GM12878 (cell line): ENCODE results near the gene ARTN. TPM values are rescaled to one million over a fixed set of nuclear protein-coding genes. Genes with fewer than 3 reads are reported as not detected.

Source experiments
- ATAC-seq: fragments of 200-7000 bp; cut with Tn5 transposase; 3 replicates; pipeline ENCODE4 v1.9.1; 2020; ENCODE audit warnings: mild to moderate bottlenecking, moderate library complexity
- BruUV-seq: library from RNA; stranded (reverse); fragments of 400-500 nt; replicated peaks from 2 replicates; lab custom pipeline; 2021; lab: Mats Ljungman, UMichigan
- CTCF ChIA-PET: fragments of 300-600 bp; sonication (Branson Sonifier 250); formaldehyde crosslinking; extraction: SDS; loops from one replicate; lab custom pipeline; 2021; ENCODE audit warnings: inconsistent platforms; lab: Yijun Ruan, JAX
- POLR2A ChIA-PET: fragments of 350-600 bp; formaldehyde crosslinking; extraction: SDS; loops from one replicate; lab custom pipeline; 2021; ENCODE audit warnings: inconsistent platforms; lab: Charles Lee
- RAD21 ChIA-PET: fragments of 300-600 bp; sonication (Branson Sonifier 250); formaldehyde crosslinking; loops from one replicate; lab custom pipeline; 2023; ENCODE audit warnings: antibody characterized with exemption; ENCODE audit not compliant: unreplicated experiment; lab: Charles Lee
- SMC1A ChIA-PET: fragments of 300-600 bp; sonication (Branson Sonifier 250); formaldehyde crosslinking; loops from one replicate; lab custom pipeline; 2023; ENCODE audit not compliant: unreplicated experiment, uncharacterized antibody; lab: Charles Lee
- DNase-seq: peaks from one replicate; pipeline ENCODE4 v3.0.0-alpha.2; 2011; ENCODE audit warnings: low read depth, low spot score
- FAIRE-seq: peaks from 3 replicates; lab custom pipeline; 2011; peaks lifted over from hg19 to GRCh38; lab: Jason Lieb, UNC
- H2AFZ ChIP-seq: 2 replicates; pipeline ENCODE4 v1.6.0; 2011; ENCODE audit warnings: low read depth, low read length, control low read depth; ENCODE audit not compliant: control insufficient read depth
- H3K27ac ChIP-seq: 2 replicates; pipeline ENCODE4 v1.5.1; 2011; ENCODE audit warnings: control low read depth; ENCODE audit not compliant: control insufficient read depth, insufficient read depth
- H3K27me3 ChIP-seq, 2 experiments: replicated peaks in 1 of 2; 2 replicates each; pipeline versions ENCODE4 v1.6.0 to v1.6.1; 2011; ENCODE audit warnings: low read length in 1 of 2; ENCODE audit not compliant: control insufficient read depth in 2 of 2, insufficient read depth in 2 of 2
- H3K36me3 ChIP-seq, 2 experiments: 2 replicates each; pipeline ENCODE4 v1.5.1; 2011; ENCODE audit warnings: low read length in 1 of 2; ENCODE audit not compliant: control insufficient read depth in 2 of 2, insufficient read depth in 2 of 2
- H3K4me1 ChIP-seq: 2 replicates; pipeline ENCODE4 v1.6.1; 2011; ENCODE audit warnings: mild to moderate bottlenecking, low read length, moderate library complexity, mixed read lengths; ENCODE audit not compliant: control insufficient read depth, insufficient read depth
- H3K4me2 ChIP-seq: 2 replicates; pipeline ENCODE4 v1.6.0; 2011; ENCODE audit warnings: control low read depth; ENCODE audit not compliant: control insufficient read depth, insufficient read depth
- H3K4me3 ChIP-seq: fragments of 200-600 bp; sonication (generic); 2 replicates; pipeline ENCODE4 v1.5.1; 2016
- H3K79me2 ChIP-seq: 2 replicates; pipeline ENCODE4 v1.6.0; 2011; ENCODE audit warnings: low read length; ENCODE audit not compliant: control insufficient read depth, insufficient read depth
- H3K9ac ChIP-seq: 2 replicates; pipeline ENCODE4 v1.8.0; 2011; ENCODE audit warnings: low read length, control low read depth, mixed read lengths; ENCODE audit not compliant: control insufficient read depth, insufficient read depth
- H3K9me3 ChIP-seq: replicated peaks from 3 replicates; pipeline ENCODE4 v1.5.1; 2011; ENCODE audit warnings: mild to moderate bottlenecking, low read length; ENCODE audit not compliant: control insufficient read depth, insufficient read depth
- H4K20me1 ChIP-seq: 2 replicates; pipeline ENCODE4 v1.6.0; 2011; ENCODE audit not compliant: control insufficient read depth, insufficient read depth
- CHD1 ChIP-seq: IDR thresholded peaks from 2 replicates; pipeline ENCODE4 v1.6.1; 2012; ENCODE audit warnings: low read depth, low read length, improper control_type of control experiment
- KAT2A ChIP-seq: conservative IDR thresholded peaks from 2 replicates; pipeline ENCODE4 v1.6.1; 2011; ENCODE audit warnings: low read depth, low read length; ENCODE audit not compliant: control insufficient read depth
- MEF2A ChIP-seq: IDR thresholded peaks from 2 replicates; pipeline ENCODE4 v1.6.1; 2011; ENCODE audit warnings: low read depth, mild to moderate bottlenecking, low read length, moderate library complexity; ENCODE audit not compliant: insufficient read depth
- POU2F2 ChIP-seq: IDR thresholded peaks from 3 replicates; pipeline ENCODE4 v1.6.1; 2011; ENCODE audit warnings: low read depth, mild to moderate bottlenecking, low read length, borderline replicate concordance
- SREBF2 ChIP-seq: IDR thresholded peaks from 2 replicates; pipeline ENCODE4 v1.6.1; 2012; ENCODE audit warnings: mild to moderate bottlenecking, low read length
- TCF3 ChIP-seq: IDR thresholded peaks from 2 replicates; pipeline ENCODE4 v1.6.1; 2012; ENCODE audit warnings: low read depth, mild to moderate bottlenecking, low read length, borderline replicate concordance; ENCODE audit not compliant: insufficient read depth
- WGBS: methylation state at CpG from one replicate; pipeline ENCODE4 v1.1.6; 2016; ENCODE audit warnings: low lambda C conversion rate; ENCODE audit not compliant: insufficient replicate concordance, insufficient coverage; ENCODE audit errors: missing lambda C conversion rate; 5-methylcytosine and 5-hydroxymethylcytosine counted together
- in situ Hi-C: fragments of 300-500 bp; cut with MboI; formaldehyde crosslinking; loops from 9 replicates; pipeline ENCODE4 v1.14.3; 2018; ENCODE audit warnings: mixed read lengths
- intact Hi-C: fragments of 100-400 bp; cut with micrococcal nuclease; formaldehyde crosslinking; loops from one replicate; pipeline ENCODE4 v1.14.2; 2022; ENCODE audit not compliant: unreplicated experiment
- polyA plus RNA-seq, 11 experiments: library from polyadenylated mRNA; depleted of rRNA in 4 of 11; unstranded in 6 of 11; stranded (reverse) in 5 of 11; fragments of >200 nt; fragmentation: Nextera tagmentation in 4 of 11; fragmentation: Illumina TruSeq in 1 of 11; extraction: Ambion mirVana in 4 of 11; extraction: Trizol in 1 of 11; gene quantifications; 1 replicate in 1 of 11; 2 replicates in 10 of 11; pipeline versions ENCODE4 v1.2.1 to v1.2.3, GENCODE V29; 2011 to 2016; ENCODE audit warnings: inconsistent platforms in 2 of 11, missing spikeins in 2 of 11, low read depth in 1 of 11
- total RNA-seq, 4 experiments: library from RNA; depleted of rRNA in 3 of 4; stranded (reverse); fragments of >200 nt in 3 of 4; fragmentation: Illumina TruSeq in 1 of 4; extraction: Trizol in 1 of 4; gene quantifications; 2 replicates each; pipeline versions ENCODE4 v1.2.1 to v1.2.3, GENCODE V29; 2013 to 2021
- TF ChIP-seq, protein P1 (sequence below): IDR thresholded peaks from 2 replicates; pipeline ENCODE4 v1.6.1; 2011; ENCODE audit warnings: borderline replicate concordance, low read depth, mild to moderate bottlenecking, moderate library complexity, mixed read lengths, low read length; ENCODE audit not compliant: insufficient read depth; ENCODE audit errors: extremely low read length
- TF ChIP-seq, protein P2 (sequence below): IDR thresholded peaks from 2 replicates; pipeline ENCODE4 v1.6.1; 2011; ENCODE audit warnings: borderline replicate concordance, low read depth, mild to moderate bottlenecking, moderate library complexity, low read length; ENCODE audit not compliant: insufficient read depth, poor library complexity, severe bottlenecking
- TF ChIP-seq, protein P3 (sequence below): IDR thresholded peaks from 2 replicates; pipeline ENCODE4 v1.6.1; 2012; ENCODE audit warnings: mild to moderate bottlenecking, low read depth, low read length

ARTN gene
- total and polyA plus RNA-seq, 10 of the 15 experiments (the other 5 are each of a cell fraction or from before 2014, with no cell fraction given) = 0.06 to 2.1 (median 0.34) TPM; not detected in 1

DNA sequence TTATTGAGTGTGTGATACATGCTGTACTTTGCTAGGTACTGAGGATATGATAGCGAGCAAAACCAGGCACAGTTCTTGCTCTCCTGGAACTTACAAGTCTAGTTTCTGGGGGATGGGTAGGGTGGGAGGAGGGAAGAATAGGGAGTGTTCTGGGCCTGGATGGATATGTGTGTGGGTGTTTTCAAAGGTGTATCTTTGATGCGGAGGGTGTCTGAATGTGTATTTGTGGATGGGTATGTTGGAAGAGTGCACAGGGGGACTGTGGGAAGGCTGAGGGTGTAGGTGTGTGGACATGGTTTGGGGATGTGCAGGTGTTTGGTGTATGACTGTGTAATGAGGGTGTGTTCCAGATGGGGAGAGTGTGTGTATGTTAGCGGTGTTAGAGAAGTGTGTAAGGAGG, 31.7 kb downstream of the ARTN start (continued):
- TF ChIP-seq, protein P1, sequence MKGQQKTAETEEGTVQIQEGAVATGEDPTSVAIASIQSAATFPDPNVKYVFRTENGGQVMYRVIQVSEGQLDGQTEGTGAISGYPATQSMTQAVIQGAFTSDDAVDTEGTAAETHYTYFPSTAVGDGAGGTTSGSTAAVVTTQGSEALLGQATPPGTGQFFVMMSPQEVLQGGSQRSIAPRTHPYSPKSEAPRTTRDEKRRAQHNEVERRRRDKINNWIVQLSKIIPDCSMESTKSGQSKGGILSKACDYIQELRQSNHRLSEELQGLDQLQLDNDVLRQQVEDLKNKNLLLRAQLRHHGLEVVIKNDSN = no peak
- TF ChIP-seq TCF3 (no peak), MEF2A (no peak), POU2F2 (no peak), CHD1 (no peak), SREBF2 (no peak)
- TF ChIP-seq, protein P2, sequence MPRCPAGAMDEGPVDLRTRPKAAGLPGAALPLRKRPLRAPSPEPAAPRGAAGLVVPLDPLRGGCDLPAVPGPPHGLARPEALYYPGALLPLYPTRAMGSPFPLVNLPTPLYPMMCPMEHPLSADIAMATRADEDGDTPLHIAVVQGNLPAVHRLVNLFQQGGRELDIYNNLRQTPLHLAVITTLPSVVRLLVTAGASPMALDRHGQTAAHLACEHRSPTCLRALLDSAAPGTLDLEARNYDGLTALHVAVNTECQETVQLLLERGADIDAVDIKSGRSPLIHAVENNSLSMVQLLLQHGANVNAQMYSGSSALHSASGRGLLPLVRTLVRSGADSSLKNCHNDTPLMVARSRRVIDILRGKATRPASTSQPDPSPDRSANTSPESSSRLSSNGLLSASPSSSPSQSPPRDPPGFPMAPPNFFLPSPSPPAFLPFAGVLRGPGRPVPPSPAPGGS = no peak

DNA sequence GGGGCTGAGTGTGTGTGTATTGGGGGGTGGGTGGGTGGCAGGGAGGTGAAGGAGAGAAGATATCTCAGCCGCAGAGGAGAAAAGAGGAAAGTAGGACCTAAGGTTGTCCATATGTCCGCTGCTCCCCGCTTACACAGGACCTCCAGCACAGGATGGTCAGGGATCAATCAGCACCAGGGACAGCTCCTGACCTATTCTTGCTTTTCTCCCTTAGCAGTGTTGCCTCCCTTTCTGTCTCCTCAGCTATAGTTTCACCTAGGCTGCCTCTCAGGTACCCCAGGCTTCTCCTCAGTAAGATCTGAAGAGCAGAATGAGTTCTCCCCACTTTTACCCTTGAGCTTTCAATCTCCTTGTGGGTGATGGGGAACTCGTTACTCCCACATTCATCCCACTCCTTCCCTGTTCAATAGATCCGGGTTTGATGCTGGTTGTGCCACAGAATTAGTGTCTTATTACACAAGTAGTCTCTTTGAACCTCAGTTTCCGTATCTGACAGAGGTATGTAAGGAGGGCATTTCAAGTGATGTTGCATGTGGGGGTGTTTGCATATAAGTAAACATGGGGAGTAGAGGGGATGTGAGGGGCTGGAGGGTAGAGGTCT, 34.8 kb downstream of the ARTN start:
- peaks cover 10% of the 10 kb centered on the region; the same call in 1 of the 2 replicates for H3K4me1 ChIP-seq
- no peaks in the 10 kb centered on the region for H3K9me3 ChIP-seq
- BruUV-seq = no TSS peak
- intact Hi-C loops (no loop called here), in situ Hi-C loops (no loop called here)
- no peak for FAIRE-seq
- no peak overlapping the region for H3K4me2 ChIP-seq
- peaks cover 16% of the 10 kb centered on the region for H3K79me2 ChIP-seq
- H2AFZ ChIP-seq = no peak overlapping the region
- ChIA-PET RAD21 (no interaction called here), CTCF (interaction anchor here (0.8 to 1.1 kb wide), 2 partner anchors 79 to 99 kb away, joined by 3 read pairs; no protein-coding TSS in a partner anchor), SMC1A (no interaction called here), POLR2A (interaction anchor here (0.5 kb wide), 1 partner anchor 601 kb away, joined by 5 read pairs; no protein-coding TSS in a partner anchor)
- H4K20me1 ChIP-seq = no peaks in the 10 kb centered on the region
- no peak for ATAC-seq
- TF ChIP-seq, protein P3, sequence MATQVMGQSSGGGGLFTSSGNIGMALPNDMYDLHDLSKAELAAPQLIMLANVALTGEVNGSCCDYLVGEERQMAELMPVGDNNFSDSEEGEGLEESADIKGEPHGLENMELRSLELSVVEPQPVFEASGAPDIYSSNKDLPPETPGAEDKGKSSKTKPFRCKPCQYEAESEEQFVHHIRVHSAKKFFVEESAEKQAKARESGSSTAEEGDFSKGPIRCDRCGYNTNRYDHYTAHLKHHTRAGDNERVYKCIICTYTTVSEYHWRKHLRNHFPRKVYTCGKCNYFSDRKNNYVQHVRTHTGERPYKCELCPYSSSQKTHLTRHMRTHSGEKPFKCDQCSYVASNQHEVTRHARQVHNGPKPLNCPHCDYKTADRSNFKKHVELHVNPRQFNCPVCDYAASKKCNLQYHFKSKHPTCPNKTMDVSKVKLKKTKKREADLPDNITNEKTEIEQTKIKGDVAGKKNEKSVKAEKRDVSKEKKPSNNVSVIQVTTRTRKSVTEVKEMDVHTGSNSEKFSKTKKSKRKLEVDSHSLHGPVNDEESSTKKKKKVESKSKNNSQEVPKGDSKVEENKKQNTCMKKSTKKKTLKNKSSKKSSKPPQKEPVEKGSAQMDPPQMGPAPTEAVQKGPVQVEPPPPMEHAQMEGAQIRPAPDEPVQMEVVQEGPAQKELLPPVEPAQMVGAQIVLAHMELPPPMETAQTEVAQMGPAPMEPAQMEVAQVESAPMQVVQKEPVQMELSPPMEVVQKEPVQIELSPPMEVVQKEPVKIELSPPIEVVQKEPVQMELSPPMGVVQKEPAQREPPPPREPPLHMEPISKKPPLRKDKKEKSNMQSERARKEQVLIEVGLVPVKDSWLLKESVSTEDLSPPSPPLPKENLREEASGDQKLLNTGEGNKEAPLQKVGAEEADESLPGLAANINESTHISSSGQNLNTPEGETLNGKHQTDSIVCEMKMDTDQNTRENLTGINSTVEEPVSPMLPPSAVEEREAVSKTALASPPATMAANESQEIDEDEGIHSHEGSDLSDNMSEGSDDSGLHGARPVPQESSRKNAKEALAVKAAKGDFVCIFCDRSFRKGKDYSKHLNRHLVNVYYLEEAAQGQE = peak; percentile 94
- no peak for TF ChIP-seq KAT2A
- 88% methylated on average over 6 of the region's 6 CpGs for WGBS
- no peaks in the 10 kb centered on the region for H3K27me3 ChIP-seq
- peaks cover 8 to 11% of the 10 kb centered on the region in 2 experiments; a peak in 3 of 4 replicates for H3K36me3 ChIP-seq
- H3K27ac ChIP-seq = no peak overlapping the region
- H3K4me3 ChIP-seq = no peak overlapping the region
- no peak for DNase-seq
- H3K9ac ChIP-seq = no peak overlapping the region
